Osteocyte (in vitro differentiated cells): ENCODE data around the gene ZC3H11A. TPM values are rescaled to one million over a fixed set of nuclear protein-coding genes. Genes with fewer than 3 reads are reported as not detected.

Source experiments
- DNase-seq: peaks from one replicate; pipeline ENCODE4 v3.0.0; 2021; ENCODE audit warnings: mixed read lengths; ENCODE audit not compliant: unreplicated experiment; ENCODE audit errors: extremely low spot score
- H3K27ac Mint-ChIP-seq: one replicate; pipeline ENCODE4 v1.8.0; 2021; ENCODE audit warnings: mild to moderate bottlenecking, mixed read lengths; ENCODE audit not compliant: unreplicated experiment
- H3K27me3 Mint-ChIP-seq: one replicate; pipeline ENCODE4 v1.8.0; 2021; ENCODE audit warnings: mixed read lengths; ENCODE audit not compliant: unreplicated experiment
- H3K36me3 Mint-ChIP-seq: one replicate; pipeline ENCODE4 v1.8.0; 2021; ENCODE audit warnings: mixed read lengths; ENCODE audit not compliant: unreplicated experiment
- H3K4me1 Mint-ChIP-seq: one replicate; pipeline ENCODE4 v1.8.0; 2021; ENCODE audit warnings: mixed read lengths; ENCODE audit not compliant: unreplicated experiment
- H3K4me3 Mint-ChIP-seq: one replicate; pipeline ENCODE4 v1.8.0; 2021; ENCODE audit warnings: mild to moderate bottlenecking, moderate library complexity, mixed read lengths; ENCODE audit not compliant: unreplicated experiment
- H3K9me3 Mint-ChIP-seq: one replicate; pipeline ENCODE4 v1.8.0; 2021; ENCODE audit warnings: mixed read lengths; ENCODE audit not compliant: unreplicated experiment
- CTCF ChIP-seq: fragments of 200-600 bp; sonication (generic); IDR thresholded peaks from 2 replicates; pipeline ENCODE4 v1.5.0; 2021; ENCODE audit warnings: antibody characterized with exemption, mild to moderate bottlenecking, moderate library complexity
- total RNA-seq: library from RNA; stranded (reverse); gene quantifications from 2 replicates; pipeline ENCODE4 v1.2.1, GENCODE V29; 2021

The ZC3H11A gene
- total RNA-seq, 1 donor from 2014 or later, result 94.8 TPM

GRCh38 chr1:203796236-203796605 is 798 bp downstream of the ZC3H11A start:
- no peak for DNase-seq
- Mint-ChIP-seq H3K4me3 (peak overlapping the region; percentile 96), H3K27me3 (no peaks in the 10 kb centered on the region), H3K9me3 (peaks cover 5% of the 10 kb centered on the region), H3K36me3 (peaks cover 22% of the 10 kb centered on the region), H3K4me1 (peaks cover 37% of the 10 kb centered on the region), H3K27ac (peak overlapping the region; percentile 98)
- TF ChIP-seq CTCF, result no peak

DNA sequence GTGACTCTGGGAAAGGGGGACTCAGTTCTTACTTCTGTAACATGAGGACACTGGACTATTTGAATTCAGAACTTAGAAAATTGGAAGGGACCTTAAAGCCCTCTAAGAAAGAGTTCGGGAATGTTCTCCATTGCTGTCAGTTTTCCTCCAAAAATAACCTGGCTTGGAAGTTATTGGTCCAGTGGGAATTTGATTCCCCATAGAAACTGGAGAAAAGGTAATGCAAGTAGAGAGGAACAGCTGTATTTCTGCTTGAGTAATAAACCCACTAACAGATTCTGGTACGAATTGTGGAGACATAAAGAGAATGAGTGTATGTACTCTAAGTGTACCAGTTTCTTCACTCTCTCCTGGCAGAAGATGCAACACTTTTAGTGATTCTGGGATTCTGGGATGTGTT is 1.8 kb downstream of the ZC3H11A start:
- Mint-ChIP-seq H3K36me3 (peaks cover 22% of the 10 kb centered on the region), H3K4me1 (peaks cover 45% of the 10 kb centered on the region), H3K27ac (peak overlapping the region; percentile 98), H3K9me3 (peaks cover 5% of the 10 kb centered on the region), H3K4me3 (peak overlapping the region; percentile 96), H3K27me3 (no peaks in the 10 kb centered on the region)
- no peak for TF ChIP-seq CTCF
- DNase-seq, result no peak

DNA sequence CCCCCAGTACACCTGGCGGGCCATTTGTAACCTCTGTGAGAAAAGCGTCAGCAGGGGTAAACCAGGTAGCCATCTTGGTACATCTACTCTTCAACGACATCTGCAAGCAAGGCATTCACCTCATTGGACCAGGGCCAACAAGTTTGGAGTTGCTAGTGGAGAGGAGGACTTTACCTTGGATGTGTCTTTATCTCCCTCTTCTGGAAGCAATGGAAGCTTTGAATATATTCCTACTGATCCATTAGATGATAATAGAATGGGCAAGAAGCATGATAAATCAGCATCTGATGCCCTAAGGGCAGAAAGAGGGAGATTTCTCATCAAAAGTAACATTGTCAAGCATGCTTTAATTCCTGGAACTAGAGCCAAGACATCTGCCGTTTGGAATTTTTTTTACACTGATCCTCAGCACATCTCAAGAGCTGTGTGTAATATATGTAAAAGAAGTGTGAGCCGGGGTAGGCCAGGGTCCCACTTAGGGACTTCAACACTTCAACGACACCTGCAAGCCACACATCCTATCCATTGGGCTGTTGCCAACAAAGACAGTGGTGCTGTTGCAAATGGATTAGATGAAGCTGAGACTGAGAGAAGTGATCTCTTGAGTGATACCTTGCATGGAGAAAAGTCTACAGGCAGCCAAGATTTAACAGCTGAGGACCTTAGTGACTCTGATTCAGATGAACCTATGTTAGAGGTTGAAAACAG is 2.7 kb downstream of the ZC3H11A start:
- Mint-ChIP-seq H3K27ac (no peak overlapping the region), H3K36me3 (peaks cover 28% of the 10 kb centered on the region), H3K9me3 (peaks cover 5% of the 10 kb centered on the region), H3K27me3 (no peaks in the 10 kb centered on the region), H3K4me3 (peak overlapping the region; percentile 44), H3K4me1 (peaks cover 52% of the 10 kb centered on the region)
- DNase-seq, result no peak
- no peak for TF ChIP-seq CTCF

DNA sequence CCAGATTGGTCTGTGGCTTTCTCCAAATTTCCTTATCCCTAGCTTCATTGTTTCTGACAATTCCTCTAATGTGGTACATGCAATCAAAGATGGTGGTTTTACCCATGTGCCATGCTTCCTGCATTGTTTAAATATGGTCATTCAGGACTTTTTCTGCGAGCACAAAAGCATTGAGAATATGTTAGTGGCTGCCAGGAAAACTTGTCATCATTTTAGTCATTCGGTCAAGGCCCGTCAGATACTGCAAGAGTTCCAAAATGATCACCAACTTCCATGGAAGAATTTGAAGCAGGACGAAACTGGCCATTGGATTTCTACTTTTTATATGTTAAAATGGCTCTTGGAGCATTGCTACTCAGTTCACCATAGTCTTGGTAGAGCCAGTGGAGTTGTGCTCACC is 3.7 kb downstream of the ZC3H11A start:
- peaks cover 5% of the 10 kb centered on the region for H3K9me3 Mint-ChIP-seq
- no peak overlapping the region for H3K4me3 Mint-ChIP-seq
- H3K27ac Mint-ChIP-seq, result no peak overlapping the region

GRCh38 chr1:203799971-203800370 is 4.5 kb downstream of the ZC3H11A start:
- Mint-ChIP-seq H3K4me3 (no peak overlapping the region), H3K27me3 (no peaks in the 10 kb centered on the region), H3K27ac (no peak overlapping the region), H3K9me3 (peaks cover 5% of the 10 kb centered on the region), H3K36me3 (peaks cover 40% of the 10 kb centered on the region), H3K4me1 (peaks cover 55% of the 10 kb centered on the region)
- TF ChIP-seq CTCF, result no peak
- no peak for DNase-seq

More for the DNA sequence above, 3.7 kb downstream of the ZC3H11A start:
- peaks cover 35% of the 10 kb centered on the region for H3K36me3 Mint-ChIP-seq
- no peaks in the 10 kb centered on the region for H3K27me3 Mint-ChIP-seq
- TF ChIP-seq CTCF, result no peak
- DNase-seq, result no peak
- peaks cover 57% of the 10 kb centered on the region for H3K4me1 Mint-ChIP-seq
